Fibroblast of peridontal ligament (primary cell): ENCODE data around the gene AGO3.
A peak's percentile ranks its signal among the peaks of the same experiment; 100 is the strongest.
"Not testable (repeated sequence)": the region's sequence is repeated elsewhere in the genome, so short reads cannot be mapped to it uniquely, and the experiment has no call there.

Experiments used
- DNase-seq: peaks from one replicate; pipeline ENCODE4 v3.0.0-alpha.2; 2010; ENCODE audit errors: extremely low read depth

Gene AGO3

DNA sequence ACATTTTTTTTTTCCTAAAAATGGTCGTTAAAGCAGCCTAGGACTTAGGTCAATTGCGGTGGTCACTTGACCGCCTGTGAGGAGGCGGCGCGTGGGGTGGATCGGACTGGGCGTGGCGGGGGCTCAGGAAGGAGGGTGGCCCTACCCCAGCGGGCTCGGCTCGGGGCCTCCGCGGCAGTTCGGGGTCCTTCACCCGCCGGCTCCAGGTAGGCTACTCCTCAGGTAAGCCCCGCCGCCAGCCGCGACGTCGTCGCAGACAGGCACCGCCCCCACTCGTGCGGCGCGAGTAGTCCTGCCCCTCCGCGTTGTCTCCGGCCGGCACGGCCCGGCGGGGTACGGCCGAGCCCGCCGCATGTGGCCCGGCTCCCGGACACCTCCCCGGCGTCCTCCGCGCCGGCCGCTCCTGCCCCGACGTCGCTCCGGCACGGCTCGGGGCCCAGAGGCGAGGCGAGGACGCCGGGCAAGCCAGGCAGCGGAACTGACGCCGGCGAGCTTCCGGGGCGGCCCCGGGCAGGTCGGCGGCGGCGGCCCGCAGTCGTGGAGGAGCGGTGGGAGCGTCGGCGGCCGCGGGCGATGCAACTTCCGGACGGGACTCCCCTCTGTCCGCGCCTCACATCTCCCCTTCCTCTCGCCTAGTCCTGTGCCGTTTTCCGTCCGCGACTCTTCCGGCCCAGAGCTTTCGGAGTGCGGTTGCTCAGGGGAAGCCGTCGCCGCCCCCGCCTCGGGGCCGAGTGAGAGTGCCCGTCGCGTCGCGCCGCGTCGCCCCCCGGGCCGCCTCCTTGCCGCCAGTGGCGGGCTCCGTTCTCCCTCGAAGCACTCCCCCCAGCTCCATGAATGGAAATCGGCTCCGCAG, at the start of gene AGO3:
Gene AGO3 (plus strand): TSS at position 513 of the 853 bp plus-strand sequence. CDS start 322 bp downstream, at position 835.
- DNase-seq: peak; percentile 50

DNA sequence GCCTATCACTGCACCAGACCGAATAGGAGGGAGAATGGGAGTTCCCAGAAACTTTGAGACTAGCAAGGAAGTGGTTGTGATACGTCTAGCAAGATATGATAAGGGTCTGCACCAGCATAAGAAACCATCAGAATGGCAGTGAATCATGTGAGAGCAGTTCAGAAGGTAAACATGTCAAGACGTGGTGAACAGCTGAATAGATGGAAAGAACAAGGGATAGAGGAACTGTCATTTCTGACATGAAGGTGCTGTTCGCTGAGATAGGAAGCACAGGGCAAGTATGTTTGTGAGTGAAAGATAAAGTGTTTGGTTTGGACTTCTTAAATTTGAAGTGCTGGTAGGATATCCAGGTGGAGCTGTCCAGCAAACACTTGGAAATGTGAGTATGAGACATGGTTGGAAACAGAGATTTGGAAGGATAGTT, 49.0 kb upstream of the AGO3 start:
- no peak for DNase-seq

DNA sequence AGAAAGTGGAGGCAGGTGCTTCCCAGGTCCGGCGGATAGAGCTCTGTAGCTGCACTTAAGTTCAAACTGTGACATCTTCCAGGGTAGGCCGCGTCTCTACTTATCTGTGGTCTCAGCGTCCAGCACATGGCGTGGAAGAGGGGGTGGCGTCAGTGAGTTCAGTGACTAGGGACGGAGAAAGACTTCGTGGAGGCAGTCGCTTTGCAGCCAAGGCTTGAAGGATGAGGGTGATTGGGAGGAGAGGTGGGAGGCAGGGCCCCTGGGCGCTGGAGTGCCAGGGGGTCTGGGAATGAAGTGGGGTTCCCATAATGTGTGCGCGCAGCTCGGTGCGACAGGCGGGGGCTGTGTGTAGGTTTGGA, 48.3 kb upstream of the AGO3 start:
- no peak for DNase-seq

GRCh38 chr1:35882945-35883634, 47.8 kb upstream of the AGO3 start, which contains the start of gene AGO1:
TSS of gene AGO1 (plus strand) at chr1:35883209. CDS start at chr1:35883422, 213 bp downstream.
- DNase-seq: peak; percentile 84

GRCh38 chr1:35883635-35884101, 47.2 kb upstream of the AGO3 start:
- no peak for DNase-seq

- DNase-seq: no peak
Measured at GRCh38 chr1:35884934-35885333, 46.0 kb upstream of the AGO3 start.

DNA sequence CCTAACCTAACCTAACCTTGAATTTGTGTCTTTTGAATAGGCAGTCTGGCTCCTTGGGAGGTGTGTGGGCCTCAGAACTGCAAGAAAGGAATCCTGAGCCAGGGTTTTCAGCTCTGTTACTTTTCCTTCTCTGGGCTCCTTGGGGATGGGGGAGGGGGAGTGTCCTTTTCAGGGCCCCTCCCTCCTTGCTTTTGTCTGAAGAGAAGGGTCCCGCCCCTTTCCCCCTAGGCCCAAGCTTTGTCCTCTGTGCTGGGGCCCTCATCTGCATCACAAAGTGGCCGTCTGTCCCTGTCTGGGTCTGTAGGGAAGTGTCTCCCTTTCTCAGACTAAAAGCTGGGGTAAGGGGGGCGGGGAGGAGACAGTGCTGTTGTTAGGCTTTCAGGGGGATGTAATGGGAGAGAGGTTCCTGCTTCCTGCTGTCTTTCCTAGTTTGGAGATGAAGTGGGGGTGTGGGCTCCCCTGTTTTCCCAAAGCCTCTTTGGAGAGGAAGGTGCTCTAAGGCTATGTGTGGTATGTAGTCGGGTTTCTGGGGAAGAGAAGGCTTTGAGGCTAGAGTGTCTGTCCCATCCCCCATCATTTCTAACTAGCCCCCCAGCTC, 44.8 kb upstream of the AGO3 start:
- no peak for DNase-seq

- no peak for DNase-seq
Measured at GRCh38 chr1:35886577-35887431, 44.1 kb upstream of the AGO3 start.

GRCh38 chr1:35887508-35887907, 43.4 kb upstream of the AGO3 start:
- DNase-seq: no peak

- no peak for DNase-seq
Measured at GRCh38 chr1:35888255-35888654, 42.6 kb upstream of the AGO3 start.

DNA sequence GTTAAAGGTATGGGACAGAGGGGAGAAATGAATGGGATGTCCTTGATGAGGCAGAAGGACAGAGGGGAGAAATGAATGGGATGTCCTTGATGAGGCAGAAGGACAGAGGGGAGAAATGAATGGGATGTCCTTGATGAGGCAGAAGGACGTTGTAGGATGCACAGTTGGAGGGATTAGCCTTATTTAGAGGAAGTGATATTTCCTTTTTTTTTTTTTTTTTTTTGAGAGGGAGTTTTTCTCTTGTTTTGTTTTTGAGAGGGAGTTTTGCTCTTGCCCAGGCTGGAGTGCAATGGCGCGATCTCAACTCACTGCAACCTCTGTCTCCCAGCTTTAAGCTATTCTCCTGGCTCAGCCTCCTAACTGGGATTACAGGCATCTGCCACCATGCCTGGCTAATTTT, 41.9 kb upstream of the AGO3 start:
- DNase-seq: not testable (repeated sequence)

DNA sequence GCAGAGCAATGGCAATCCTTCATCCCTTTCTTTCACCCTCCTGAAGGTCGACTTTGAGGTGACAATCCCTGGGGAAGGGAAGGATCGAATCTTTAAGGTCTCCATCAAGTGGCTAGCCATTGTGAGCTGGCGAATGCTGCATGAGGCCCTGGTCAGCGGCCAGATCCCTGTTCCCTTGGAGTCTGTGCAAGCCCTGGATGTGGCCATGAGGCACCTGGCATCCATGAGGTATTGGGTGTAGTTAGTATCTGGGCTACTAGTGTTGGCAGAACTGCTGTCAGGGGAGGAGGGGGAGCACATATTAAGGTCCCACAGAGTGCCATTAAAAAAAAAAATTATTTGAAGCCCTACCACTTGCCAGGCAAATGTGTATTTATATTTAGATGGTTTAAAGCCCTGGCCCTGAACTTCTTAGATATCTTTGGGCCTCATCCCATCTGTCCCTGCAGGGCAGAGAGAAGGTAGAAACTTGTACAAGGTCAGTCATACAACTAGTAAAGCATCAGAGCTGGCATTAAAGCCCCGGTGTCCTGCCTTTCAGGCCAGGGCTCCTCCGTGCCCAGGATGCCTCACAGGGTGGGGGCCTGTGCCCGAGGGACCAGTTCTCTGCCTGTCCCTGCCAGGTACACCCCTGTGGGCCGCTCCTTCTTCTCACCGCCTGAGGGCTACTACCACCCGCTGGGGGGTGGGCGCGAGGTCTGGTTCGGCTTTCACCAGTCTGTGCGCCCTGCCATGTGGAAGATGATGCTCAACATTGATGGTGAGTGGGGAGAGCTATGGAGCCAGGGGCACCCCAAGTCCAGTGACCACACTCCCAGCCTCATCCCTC, 37.6 kb upstream of the AGO3 start:
- no peak for DNase-seq

- no peak for DNase-seq
Measured at GRCh38 chr1:35894183-35894582, 36.7 kb upstream of the AGO3 start.

DNA sequence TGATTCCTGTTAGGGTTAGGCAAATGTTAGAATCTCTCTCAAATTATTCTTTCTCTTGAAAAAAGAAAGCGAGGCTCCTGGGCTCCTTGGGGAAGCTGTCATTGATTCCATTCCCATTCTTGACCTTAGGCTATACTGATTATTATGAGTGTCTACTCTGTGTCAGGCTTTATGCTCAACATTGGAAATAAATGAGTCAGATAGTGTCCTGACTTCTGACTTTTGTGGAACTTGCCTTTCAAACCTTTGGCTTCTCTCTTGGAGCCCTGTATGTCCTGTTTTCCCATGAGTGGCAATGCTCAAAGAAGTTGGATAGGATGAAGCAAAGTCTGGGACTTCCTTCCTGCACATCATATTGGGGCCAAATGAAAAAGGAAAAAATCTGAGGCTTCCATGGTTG, 36.2 kb upstream of the AGO3 start:
- DNase-seq: no peak

GRCh38 chr1:35899941-35900340, 31.0 kb upstream of the AGO3 start:
- DNase-seq: no peak

GRCh38 chr1:35901235-35901634, 29.7 kb upstream of the AGO3 start:
- no peak for DNase-seq

GRCh38 chr1:35902671-35903070, 28.2 kb upstream of the AGO3 start:
- no peak for DNase-seq

DNA sequence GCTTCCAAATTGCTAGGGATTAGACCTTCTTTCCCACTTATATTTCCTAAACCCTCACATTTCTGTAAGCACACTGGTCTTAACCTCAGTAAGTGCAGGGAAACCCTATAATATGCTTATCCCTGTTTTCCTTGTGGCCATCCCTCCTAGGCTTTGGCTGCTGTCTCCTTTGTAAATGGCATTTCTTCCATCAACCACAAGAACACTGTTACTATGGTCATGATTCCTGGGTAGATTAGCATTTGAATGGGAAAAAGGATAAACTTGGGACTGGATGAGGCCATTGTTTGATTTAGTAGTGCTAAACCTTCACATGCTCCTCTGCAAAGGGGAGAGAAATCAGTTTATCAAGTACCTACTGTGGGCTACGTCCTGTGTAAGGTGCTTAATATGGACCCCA, 16.2 kb upstream of the AGO3 start:
- DNase-seq: no peak

DNA sequence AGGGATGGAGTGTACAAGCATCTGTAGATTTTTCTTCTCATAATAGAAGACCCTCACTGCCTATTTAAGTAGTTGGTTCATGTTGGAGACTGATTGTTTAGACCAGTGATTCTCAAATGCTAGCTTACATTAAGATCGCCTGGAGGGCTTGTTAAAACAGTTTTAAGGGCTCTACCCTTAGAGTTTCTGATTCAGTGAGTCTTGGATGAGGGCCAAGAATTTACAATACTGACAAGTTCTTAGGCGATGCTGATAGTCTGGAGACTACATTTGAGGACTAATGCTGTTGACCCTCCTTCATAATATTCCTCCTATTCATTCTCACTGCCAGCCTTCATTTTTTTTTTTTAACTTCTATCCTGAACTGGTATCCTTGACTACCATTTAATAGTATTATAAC, 15.2 kb upstream of the AGO3 start:
- DNase-seq: no peak

- DNase-seq: peak; percentile 50
Measured at GRCh38 chr1:35923791-35924221, 7.1 kb upstream of the AGO3 start.

- DNase-seq: no peak
Measured at GRCh38 chr1:35924838-35925237, 6.1 kb upstream of the AGO3 start.
